NCI-H510A treated with DMSO at 0.1 percent for 48 hours (cell line): ENCODE measurements around the gene SEC14L1.
A peak's percentile ranks its signal among the peaks of the same experiment; 100 is the strongest.

ENCODE experiments used
- DNase-seq: peaks from one replicate; lab custom pipeline; 2025; lab: John Stamatoyannopoulos, UW

SEC14L1 gene

DNA sequence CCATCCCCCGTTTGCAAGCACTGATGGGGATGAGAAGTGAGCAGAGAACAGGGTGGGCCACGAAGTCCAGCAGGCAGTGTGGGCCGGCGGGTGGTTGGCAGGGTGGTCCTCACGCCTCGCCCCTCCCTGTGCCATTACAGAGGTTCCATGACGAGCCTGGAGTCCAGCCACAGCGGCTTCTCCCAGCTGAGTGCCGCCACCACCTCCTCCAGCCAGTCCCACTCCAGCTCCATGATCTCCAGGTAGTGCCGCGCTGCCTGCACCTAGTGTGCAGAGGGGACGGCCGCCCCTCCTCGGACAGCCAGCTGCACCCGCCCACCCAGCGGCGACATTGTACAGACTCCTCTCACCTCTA lies 73.0 kb downstream of the SEC14L1 start:
- DNase-seq, result no peak

GRCh38 chr17:77214328-77214727 lies 73.6 kb downstream of the SEC14L1 start:
- no peak for DNase-seq

- peak; percentile 39 for DNase-seq
Measured at GRCh38 chr17:77214743-77215142, 74.0 kb downstream of the SEC14L1 start.

GRCh38 chr17:77215281-77215680 lies 74.5 kb downstream of the SEC14L1 start:
- no peak for DNase-seq

- no peak for DNase-seq
Measured at GRCh38 chr17:77216486-77216885, 75.7 kb downstream of the SEC14L1 start.

- no peak for DNase-seq
Measured at GRCh38 chr17:77217123-77217522, 76.4 kb downstream of the SEC14L1 start.

DNA sequence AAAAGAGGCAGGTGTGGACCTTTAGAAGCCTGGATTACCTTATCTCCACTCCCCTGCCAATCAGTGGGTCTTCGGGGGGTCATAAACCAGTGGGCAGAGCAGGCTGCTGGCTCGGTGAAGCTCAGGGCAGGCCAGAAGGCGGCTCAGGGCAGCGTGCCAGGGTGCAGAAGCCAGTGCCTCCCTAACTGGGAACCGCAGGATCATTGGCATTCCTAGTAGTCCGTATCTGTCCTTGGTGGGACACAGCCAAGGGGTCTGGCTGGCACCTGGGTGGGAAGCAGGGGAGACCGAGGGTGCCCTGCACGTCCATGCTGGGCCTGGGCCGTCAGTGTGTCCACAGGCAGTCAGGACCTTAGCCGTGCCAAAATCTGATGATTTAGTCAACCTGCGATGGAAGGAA lies 76.8 kb downstream of the SEC14L1 start:
- DNase-seq, result no peak

- DNase-seq, result no peak
Measured at GRCh38 chr17:77218902-77219301, 78.1 kb downstream of the SEC14L1 start.

- no peak for DNase-seq
Measured at GRCh38 chr17:77222356-77222755, 81.6 kb downstream of the SEC14L1 start.

GRCh38 chr17:77223642-77224420 lies 83.1 kb downstream of the SEC14L1 start:
- DNase-seq, result no peak

DNA sequence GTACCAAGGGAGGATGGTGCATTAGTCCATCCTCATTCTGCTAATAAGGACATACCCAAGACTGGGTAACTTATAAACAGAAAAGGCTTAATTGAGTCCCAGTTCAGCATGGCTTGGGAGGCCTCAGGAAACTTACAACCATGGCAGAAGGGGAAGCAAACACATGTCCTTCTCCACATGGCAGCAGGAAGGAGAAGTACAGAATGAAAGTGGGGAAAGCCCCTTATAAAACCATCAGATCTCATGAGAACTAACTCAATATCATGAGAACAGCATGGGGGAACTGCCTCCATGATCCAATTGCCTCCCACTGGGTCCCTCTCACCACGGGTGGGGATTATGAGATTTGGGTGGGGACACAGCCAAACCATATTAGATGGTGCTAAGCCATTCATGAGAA lies 84.5 kb downstream of the SEC14L1 start:
- no peak for DNase-seq

GRCh38 chr17:77227461-77228240 lies 86.9 kb downstream of the SEC14L1 start:
- no peak for DNase-seq

GRCh38 chr17:77228241-77228752 lies 87.5 kb downstream of the SEC14L1 start:
- DNase-seq, result peak; percentile 57

DNA sequence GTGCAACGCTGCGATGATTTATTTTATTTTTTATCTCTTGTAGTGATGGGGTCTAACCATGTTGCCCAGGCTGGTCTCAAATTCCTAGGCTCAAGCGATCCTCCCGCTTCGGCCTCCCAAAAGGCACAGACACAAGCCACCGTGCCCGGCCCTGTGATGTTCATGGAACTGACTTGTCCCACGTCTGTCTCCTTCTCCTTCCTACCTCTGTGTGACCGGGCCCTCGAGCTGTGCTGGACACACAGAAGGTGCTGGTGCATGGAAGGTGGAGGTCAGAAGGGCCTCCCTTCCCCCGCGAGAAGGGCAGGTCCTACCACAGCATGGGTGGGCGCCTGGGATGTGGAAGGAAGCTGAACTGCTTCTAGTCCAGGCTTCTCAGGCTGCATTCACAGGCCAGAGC lies 88.0 kb downstream of the SEC14L1 start:
- DNase-seq, result no peak

- no peak for DNase-seq
Measured at GRCh38 chr17:77229786-77230435, 89.1 kb downstream of the SEC14L1 start.

GRCh38 chr17:77230436-77230830 lies 89.7 kb downstream of the SEC14L1 start:
- no peak for DNase-seq

DNA sequence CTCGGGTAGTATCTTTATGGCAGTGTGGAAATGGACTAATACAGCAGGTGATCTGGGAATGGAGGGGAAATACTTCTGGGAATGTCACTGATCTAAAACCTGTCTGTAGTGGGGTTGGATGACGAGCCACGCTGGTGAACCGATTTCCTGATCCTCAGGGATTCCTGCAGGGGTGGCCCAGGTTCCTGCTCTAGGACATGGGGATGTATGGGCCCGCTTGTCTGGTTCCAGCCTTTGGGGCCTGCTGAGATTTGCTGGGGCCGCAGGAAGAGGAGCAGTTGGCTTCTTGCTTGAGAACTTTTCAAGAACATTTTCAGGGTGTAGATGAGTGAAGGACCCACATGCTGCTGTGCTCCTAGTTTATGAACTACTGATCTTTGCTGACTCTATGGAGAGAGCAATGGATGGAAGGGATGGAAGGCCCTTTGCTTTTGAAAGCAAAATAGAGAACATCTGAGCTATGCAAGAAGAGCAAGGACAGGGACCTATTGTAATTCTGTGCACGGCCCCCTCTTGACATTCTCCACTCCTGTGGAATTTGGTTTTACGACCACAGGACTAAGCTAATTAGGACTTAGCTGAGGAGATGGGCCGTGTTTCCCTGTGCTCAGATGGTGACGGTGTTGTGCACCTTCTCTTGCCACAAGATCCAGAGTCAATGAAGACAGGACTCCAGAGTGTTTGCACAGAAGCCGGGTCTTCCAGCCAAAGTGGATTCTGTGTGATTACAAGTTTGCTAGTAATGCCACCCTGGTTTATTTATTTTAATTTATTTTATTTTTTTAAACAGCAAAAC lies 90.5 kb downstream of the SEC14L1 start:
- no peak for DNase-seq

GRCh38 chr17:77233127-77233526 lies 92.4 kb downstream of the SEC14L1 start:
- DNase-seq, result no peak

DNA sequence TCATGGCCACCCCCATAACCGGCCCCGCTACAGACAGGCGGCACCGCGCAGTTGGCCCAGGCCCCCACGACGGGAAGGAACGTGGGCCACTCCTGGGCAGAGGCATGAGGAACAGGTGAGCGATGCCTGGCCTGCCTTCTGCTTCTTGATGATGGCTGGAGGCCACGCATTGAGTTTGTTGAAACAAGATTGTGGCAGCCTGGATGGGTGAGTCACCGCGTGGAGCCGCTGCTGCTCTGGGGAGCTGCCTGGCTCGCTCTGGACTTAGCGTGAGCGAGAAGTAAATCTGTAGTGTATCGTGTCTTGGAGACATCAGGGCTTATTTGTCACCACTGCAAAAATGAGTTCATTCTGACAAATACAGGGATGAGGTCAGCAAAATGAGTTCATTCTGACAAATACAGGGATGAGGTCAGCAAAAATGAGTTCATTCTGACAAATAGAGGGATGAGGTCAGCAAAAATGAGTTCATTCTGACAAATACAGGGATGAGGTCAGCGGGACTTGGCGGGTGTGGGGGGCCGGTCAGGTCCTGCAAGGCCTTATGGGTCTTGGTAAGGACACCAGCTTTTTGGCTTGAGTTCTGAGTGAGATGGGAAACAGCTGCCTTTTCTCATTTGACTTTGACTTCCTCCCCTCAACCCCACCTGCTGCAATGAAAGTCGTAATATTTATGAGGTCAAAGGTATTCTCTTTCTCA lies 93.0 kb downstream of the SEC14L1 start:
- DNase-seq, result no peak

DNA sequence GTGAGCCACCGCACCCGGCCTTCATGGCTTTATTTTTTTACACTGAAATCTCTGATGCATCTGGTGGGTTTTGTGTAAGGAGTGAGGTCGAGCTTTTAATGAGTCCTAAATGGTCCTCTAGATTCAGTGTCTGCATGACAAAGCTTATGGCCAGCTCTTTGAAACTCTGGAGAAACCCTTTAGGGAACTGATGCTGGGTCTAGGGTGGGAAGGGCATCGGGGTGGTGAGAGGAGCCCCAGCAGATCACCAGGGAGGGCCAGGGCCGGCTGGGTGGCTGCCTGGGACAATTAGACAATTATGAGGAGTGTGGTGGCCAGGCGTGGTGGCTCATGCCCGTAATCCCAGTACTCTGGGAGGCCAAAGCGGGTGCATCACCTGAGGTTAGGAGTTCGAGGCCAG lies 93.9 kb downstream of the SEC14L1 start:
- no peak for DNase-seq

- DNase-seq, result peak; percentile 21
Measured at GRCh38 chr17:77235370-77235941, 94.7 kb downstream of the SEC14L1 start.
